HepG2 (cell line): ENCODE measurements around the gene RDH13. TPM values are rescaled to one million over a fixed set of nuclear protein-coding genes. Genes with fewer than 3 reads are reported as not detected.

Source experiments
- ATAC-seq: fragments of 200-7000 bp; cut with Tn5 transposase; 3 replicates; pipeline ENCODE4 v1.9.1; 2020; ENCODE audit warnings: mild to moderate bottlenecking, moderate library complexity
- BruUV-seq: library from RNA; stranded (reverse); fragments of 400-500 nt; replicated peaks from 2 replicates; lab custom pipeline; 2021; lab: Mats Ljungman, UMichigan
- CTCF ChIA-PET: fragments of 300-600 bp; formaldehyde crosslinking; extraction: SDS; loops from one replicate; lab custom pipeline; 2021; ENCODE audit warnings: low total read pairs, inconsistent platforms, low intra/inter-chr PET ratio; lab: Yijun Ruan, JAX
- POLR2A ChIA-PET: fragments of 350-600 bp; sonication (Branson Sonifier 250); formaldehyde crosslinking; loops from one replicate; lab custom pipeline; 2020; ENCODE audit warnings: antibody characterized with exemption, inconsistent platforms; lab: Yijun Ruan, JAX
- DNase-seq: peaks from one replicate; pipeline ENCODE4 v3.0.0-alpha.2; 2015; ENCODE audit warnings: low spot score
- FAIRE-seq: peaks from 3 replicates; lab custom pipeline; 2011; peaks lifted over from hg19 to GRCh38; lab: Jason Lieb, UNC
- H2AFZ ChIP-seq: one replicate; pipeline ENCODE4 v1.6.1; 2011; ENCODE audit warnings: low read length, inconsistent platforms
- H3K27ac ChIP-seq: fragments of 300-600 bp; 3 replicates; pipeline ENCODE4 v1.8.0; 2011; ENCODE audit warnings: mixed run types, mild to moderate bottlenecking, mixed read lengths, low read length, inconsistent platforms; ENCODE audit not compliant: insufficient read depth; ENCODE audit errors: extremely low read length
- H3K27me3 ChIP-seq, 2 experiments: fragments of 200-600 bp in 1 of 2; 2 replicates in 1 of 2; 3 replicates in 1 of 2; pipeline versions ENCODE4 v1.6.0 to v1.8.0; 2011; ENCODE audit warnings: low read length in 2 of 2, mild to moderate bottlenecking in 2 of 2, moderate library complexity in 2 of 2, inconsistent platforms in 1 of 2; ENCODE audit not compliant: insufficient read depth in 2 of 2, control insufficient read depth in 1 of 2
- H3K36me3 ChIP-seq, 2 experiments: fragments of 200-600 bp in 1 of 2; replicated peaks in 1 of 2; 2 replicates in 1 of 2; 3 replicates in 1 of 2; pipeline versions ENCODE4 v1.5.1 to v1.8.0; 2011; ENCODE audit warnings: low read length in 2 of 2, inconsistent platforms in 1 of 2; ENCODE audit not compliant: insufficient read depth in 2 of 2, control insufficient read depth in 1 of 2
- H3K4me1 ChIP-seq: 2 replicates; pipeline ENCODE4 v1.5.1; 2012; ENCODE audit warnings: low read length, inconsistent platforms; ENCODE audit not compliant: insufficient read depth
- H3K4me2 ChIP-seq: 2 replicates; pipeline ENCODE4 v1.6.0; 2011; ENCODE audit warnings: low read depth, low read length, inconsistent platforms
- H3K4me3 ChIP-seq, 3 experiments: fragments of 200-600 bp in 1 of 3; sonication (generic), shearing (Covaris generic) in 1 of 3; replicated peaks in 1 of 3; 2 replicates each; pipeline ENCODE4 v1.5.1; 2011 to 2016; ENCODE audit warnings: low read length in 3 of 3, inconsistent platforms in 2 of 3, low read depth in 2 of 3, mild to moderate bottlenecking in 2 of 3, control low read depth in 1 of 3, mixed read lengths in 1 of 3; ENCODE audit not compliant: insufficient read depth in 1 of 3
- H3K79me2 ChIP-seq: one replicate; pipeline ENCODE4 v1.6.1; 2011; ENCODE audit warnings: low read length, inconsistent platforms; ENCODE audit not compliant: insufficient read depth
- H3K9ac ChIP-seq: 2 replicates; pipeline ENCODE4 v1.6.0; 2011; ENCODE audit warnings: mild to moderate bottlenecking, low read depth, low read length, inconsistent platforms; ENCODE audit not compliant: insufficient read depth
- H3K9me3 ChIP-seq: 2 replicates; pipeline ENCODE4 v1.5.1; 2012; ENCODE audit warnings: mild to moderate bottlenecking, low read length
- H4K20me1 ChIP-seq: 2 replicates; pipeline ENCODE4 v1.6.0; 2011; ENCODE audit warnings: inconsistent platforms, mild to moderate bottlenecking, low read length, moderate library complexity; ENCODE audit not compliant: insufficient read depth
- AGO1 ChIP-seq: fragments of 200-400 bp; formaldehyde crosslinking; IDR thresholded peaks from 2 replicates; pipeline ENCODE4 v1.6.1; 2017; ENCODE audit warnings: mild to moderate bottlenecking, low read depth, low read length, moderate library complexity; ENCODE audit not compliant: poor library complexity, severe bottlenecking
- AGO2 ChIP-seq: fragments of 200-400 bp; formaldehyde crosslinking; optimal IDR thresholded peaks from 2 replicates; pipeline ENCODE3; 2017; ENCODE audit warnings: mild to moderate bottlenecking, low read depth, low read length, moderate library complexity
- ATF2 ChIP-seq: sonication (generic); formaldehyde crosslinking; IDR thresholded peaks from 2 replicates; pipeline ENCODE4 v1.4.0; 2020; ENCODE audit warnings: missing genetic modification reagents
- HNRNPLL ChIP-seq: fragments of 200-400 bp; formaldehyde crosslinking; IDR thresholded peaks from 2 replicates; pipeline ENCODE4 v1.6.1; 2017; ENCODE audit warnings: mild to moderate bottlenecking, low read depth, low read length; ENCODE audit not compliant: poor library complexity, severe bottlenecking
- MEIS2 ChIP-seq: sonication (generic); formaldehyde crosslinking; IDR thresholded peaks from 2 replicates; pipeline ENCODE4 v1.9.0; 2021; ENCODE audit warnings: mild to moderate bottlenecking, missing genetic modification reagents
- PHF8 ChIP-seq: sonication (generic); formaldehyde crosslinking; IDR thresholded peaks from 2 replicates; pipeline ENCODE4 v1.5.0; 2020; ENCODE audit warnings: missing genetic modification reagents
- ZNF460 ChIP-seq: sonication (generic); formaldehyde crosslinking; IDR thresholded peaks from 2 replicates; pipeline ENCODE4 v1.5.1; 2020; ENCODE audit warnings: missing genetic modification reagents, mild to moderate bottlenecking, borderline replicate concordance
- ZNF687 ChIP-seq: sonication (generic); formaldehyde crosslinking; IDR thresholded peaks from 2 replicates; pipeline ENCODE4 v1.5.1; 2020; ENCODE audit warnings: mild to moderate bottlenecking, missing genetic modification reagents, moderate library complexity
- WGBS: methylation state at CpG from one replicate; pipeline ENCODE4 v1.1.6; 2017; ENCODE audit warnings: low lambda C conversion rate; 5-methylcytosine and 5-hydroxymethylcytosine counted together
- in situ Hi-C: cut with HindIII; loops from 2 replicates; pipeline ENCODE4 v1.10.0; 2017; ENCODE audit warnings: low pct_unique_long_range_greater_than_20kb; ENCODE audit not compliant: extremely low pct_ligation_motif_present
- intact Hi-C: fragments of 100-400 bp; cut with micrococcal nuclease; formaldehyde crosslinking; loops from one replicate; pipeline ENCODE4 v1.10.0; 2022; ENCODE audit not compliant: unreplicated experiment
- polyA plus RNA-seq, 8 experiments: library from polyadenylated mRNA; depleted of rRNA in 3 of 8; stranded (reverse) in 7 of 8; unstranded in 1 of 8; fragments of >200 nt; fragmentation: Illumina TruSeq in 4 of 8; extraction: Trizol in 4 of 8; gene quantifications; 2 replicates each; pipeline versions ENCODE4 v1.2.1 to v1.2.3, GENCODE V29; 2011 to 2016; ENCODE audit warnings: low read depth in 4 of 8, missing spikeins in 1 of 8, mixed read lengths in 1 of 8; ENCODE audit not compliant: insufficient read depth in 1 of 8
- total RNA-seq, 5 experiments: library from RNA; depleted of rRNA; stranded (reverse); fragments of >200 nt; fragmentation: Illumina TruSeq; extraction: Trizol; gene quantifications; 2 replicates each; pipeline ENCODE4 v1.2.3, GENCODE V29; 2016; ENCODE audit warnings: low read depth in 1 of 5

The RDH13 gene
- total and polyA plus RNA-seq, 2 of the 13 experiments (the other 11 are each of a cell fraction or from before 2014, with no cell fraction given), result 13.4 to 21.5 TPM

- H3K9me3 ChIP-seq, result no peaks in the 10 kb centered on the region
- in situ Hi-C loops (no loop called here), intact Hi-C loops (no loop called here)
- no peak overlapping the region for H3K9ac ChIP-seq
- CTCF ChIA-PET, result no interaction called here
- H3K27ac ChIP-seq, result no peak overlapping the region
- 62% methylated on average over 18 of the region's 42 CpGs for WGBS
- FAIRE-seq, result no peak
- peak overlapping the region in 1 of 3 experiments; percentile 23; a peak in 1 of 6 replicates for H3K4me3 ChIP-seq
- no peak overlapping the region for H2AFZ ChIP-seq
- H3K4me2 ChIP-seq, result peak overlapping the region; percentile 19; the same call in 1 of the 2 replicates
- no peak for DNase-seq
- peaks cover 0 to 3% of the 10 kb centered on the region in 2 experiments; a peak in 1 of 5 replicates for H3K27me3 ChIP-seq
- H3K36me3 ChIP-seq, result no peaks in the 10 kb centered on the region
- H3K4me1 ChIP-seq, result peaks cover 14% of the 10 kb centered on the region; the same call in 1 of the 2 replicates
- no peak for TF ChIP-seq ATF2 (CRISPR knock-in tag)
- TF ChIP-seq ZNF687 (CRISPR knock-in tag), result 0 out of 2 replicates have a peak, but pooled peaks have one; percentile 9
- peak; percentile 48 for TF ChIP-seq HNRNPLL
- TF ChIP-seq AGO2, result peak; percentile 23
- TF ChIP-seq ZNF460 (CRISPR knock-in tag), result no peak
- TF ChIP-seq PHF8, result no peak
- TF ChIP-seq AGO1, result peak; percentile 28
- TF ChIP-seq MEIS2 (CRISPR knock-in tag), result no peak
- TF ChIP-seq, all 625 proteins: peak for 4
- Histone ChIP-seq H4K20me1 (peaks cover 3% of the 10 kb centered on the region; the same call in 1 of the 2 replicates), H3K79me2 (no peaks in the 10 kb centered on the region)
- no peak for ATAC-seq
- POLR2A ChIA-PET, result no interaction called here
- no TSS peak for BruUV-seq
Measured at GRCh38 chr19:55083004-55083850, 20.3 kb upstream of the RDH13 start.
